CD14-positive monocyte (primary cell): ENCODE results near the gene SLC22A23. TPM values are rescaled to one million over a fixed set of nuclear protein-coding genes. Genes with fewer than 3 reads are reported as not detected.

Source experiments
- DNase-seq, 3 donors: peaks; one replicate each; pipeline ENCODE4 v3.0.0-alpha.2; 2011 to 2022
- H2AFZ ChIP-seq: 2 replicates; pipeline ENCODE4 v1.6.0; 2012; ENCODE audit warnings: mild to moderate bottlenecking, low read depth, low read length, inconsistent platforms; ENCODE audit not compliant: insufficient read depth, poor library complexity, severe bottlenecking
- H3K27ac ChIP-seq, 2 donors: 1 replicate in 1 of 2; 2 replicates in 1 of 2; pipeline ENCODE4 v1.5.1; 2012 to 2013; ENCODE audit warnings: low read length in 2 of 2, control low read depth in 1 of 2, inconsistent platforms in 1 of 2, low read depth in 1 of 2, mild to moderate bottlenecking in 1 of 2
- H3K27me3 ChIP-seq, 2 donors: one replicate each; pipeline versions ENCODE4 v1.6.0 to v1.6.1; 2011 to 2013; ENCODE audit warnings: low read length in 2 of 2; ENCODE audit not compliant: control insufficient read depth in 2 of 2, insufficient read depth in 2 of 2
- H3K36me3 ChIP-seq, 2 donors: replicated peaks in 1 of 2; 1 replicate in 1 of 2; 2 replicates in 1 of 2; pipeline versions ENCODE4 v1.5.1 to v1.6.1; 2012 to 2013; ENCODE audit warnings: low read length in 2 of 2, control low read depth in 1 of 2, inconsistent platforms in 1 of 2, mild to moderate bottlenecking in 1 of 2; ENCODE audit not compliant: insufficient read depth in 2 of 2, control insufficient read depth in 1 of 2
- H3K4me1 ChIP-seq, 2 donors: 1 replicate in 1 of 2; 2 replicates in 1 of 2; pipeline versions ENCODE4 v1.5.1 to v1.6.1; 2012 to 2013; ENCODE audit warnings: low read length in 2 of 2, control low read depth in 1 of 2, inconsistent platforms in 1 of 2, mild to moderate bottlenecking in 1 of 2, moderate library complexity in 1 of 2; ENCODE audit not compliant: insufficient read depth in 2 of 2, control insufficient read depth in 1 of 2
- H3K4me2 ChIP-seq: replicated peaks from 2 replicates; pipeline ENCODE3; 2012; ENCODE audit warnings: low read length, moderate library complexity, mild to moderate bottlenecking; ENCODE audit not compliant: poor library complexity, severe bottlenecking; ENCODE audit errors: extremely low read depth
- H3K4me3 ChIP-seq, 3 experiments: fragments of 200-600 bp in 1 of 3; sonication (generic) in 1 of 3; replicated peaks in 1 of 3; 1 replicate in 2 of 3; 2 replicates in 1 of 3; pipeline ENCODE4 v1.5.1; 2011 to 2013; ENCODE audit warnings: low read length in 3 of 3, mild to moderate bottlenecking in 3 of 3, control low read depth in 2 of 3, low read depth in 2 of 3, inconsistent platforms in 1 of 3, moderate library complexity in 1 of 3
- H3K79me2 ChIP-seq: 2 replicates; pipeline ENCODE4 v1.6.0; 2012; ENCODE audit warnings: mild to moderate bottlenecking, control low read depth, inconsistent platforms, low read length, moderate library complexity; ENCODE audit not compliant: insufficient read depth
- H3K9ac ChIP-seq: 2 replicates; pipeline ENCODE4 v1.6.0; 2017; ENCODE audit warnings: low read length, mild to moderate bottlenecking; ENCODE audit not compliant: insufficient read depth, poor library complexity, severe bottlenecking
- H3K9me3 ChIP-seq, 2 donors: replicated peaks in 1 of 2; 1 replicate in 1 of 2; 2 replicates in 1 of 2; pipeline versions ENCODE4 v1.5.1 to v1.6.1; 2012 to 2013; ENCODE audit warnings: low read length in 2 of 2, control low read depth in 1 of 2; ENCODE audit not compliant: control insufficient read depth in 1 of 2, insufficient read depth in 1 of 2
- H4K20me1 ChIP-seq: 2 replicates; pipeline ENCODE4 v1.6.0; 2012; ENCODE audit warnings: mild to moderate bottlenecking, low read length, control low read depth, moderate library complexity; ENCODE audit not compliant: insufficient read depth
- H3K27ac Mint-ChIP-seq, 7 donors: one replicate each; pipeline ENCODE4 v1.8.0; 2020; ENCODE audit warnings: mild to moderate bottlenecking in 7 of 7, mixed read lengths in 7 of 7, moderate library complexity in 6 of 7, inconsistent platforms in 2 of 7
- H3K27me3 Mint-ChIP-seq, 3 donors: one replicate each; pipeline ENCODE4 v1.8.0; 2021 to 2022; ENCODE audit warnings: low read depth in 3 of 3, mild to moderate bottlenecking in 3 of 3, mixed read lengths in 3 of 3, moderate library complexity in 3 of 3, inconsistent platforms in 1 of 3
- H3K36me3 Mint-ChIP-seq, 2 donors: one replicate each; pipeline ENCODE4 v1.8.0; 2020; ENCODE audit warnings: mixed read lengths in 2 of 2, inconsistent platforms in 1 of 2, mild to moderate bottlenecking in 1 of 2
- H3K4me1 Mint-ChIP-seq: one replicate; pipeline ENCODE4 v1.8.0; 2020; ENCODE audit warnings: mild to moderate bottlenecking, mixed read lengths
- H3K4me3 Mint-ChIP-seq, 2 donors: one replicate each; pipeline ENCODE4 v1.8.0; 2020; ENCODE audit warnings: mild to moderate bottlenecking in 2 of 2, mixed read lengths in 2 of 2, moderate library complexity in 1 of 2
- H3K9me3 Mint-ChIP-seq, 7 donors: one replicate each; pipeline ENCODE4 v1.8.0; 2020 to 2022; ENCODE audit warnings: mixed read lengths in 7 of 7, mild to moderate bottlenecking in 6 of 7, moderate library complexity in 6 of 7, inconsistent platforms in 2 of 7
- WGBS: methylation state at CpG from one replicate; pipeline ENCODE4 v1.1.5; 2013; ENCODE audit warnings: missing lambda C conversion rate; ENCODE audit not compliant: insufficient coverage; 5-methylcytosine and 5-hydroxymethylcytosine counted together
- intact Hi-C, 2 donors: fragments of 100-400 bp; cut with micrococcal nuclease; formaldehyde crosslinking; loops; one replicate each; pipeline versions ENCODE4 v1.15.0 to v1.15.1; 2023
- polyA plus RNA-seq, 3 donors: library from polyadenylated mRNA; depleted of rRNA in 1 of 3; unstranded in 2 of 3; stranded (reverse) in 1 of 3; fragments of 300-500 nt in 2 of 3; fragments of >200 nt in 1 of 3; fragmentation: Illumina TruSeq in 2 of 3; gene quantifications; 1 replicate in 2 of 3; 2 replicates in 1 of 3; pipeline ENCODE4 v1.2.3, GENCODE V29; 2012 to 2021
- TF ChIP-seq, protein P1 (sequence below): fragments of 200-600 bp; IDR thresholded peaks from one replicate; pipeline ENCODE4 v1.8.0; 2022; ENCODE audit warnings: antibody characterized with exemption, mild to moderate bottlenecking

Gene SLC22A23
- polyA plus RNA-seq, 3 donors: 0.08 TPM; not detected in 2

DNA sequence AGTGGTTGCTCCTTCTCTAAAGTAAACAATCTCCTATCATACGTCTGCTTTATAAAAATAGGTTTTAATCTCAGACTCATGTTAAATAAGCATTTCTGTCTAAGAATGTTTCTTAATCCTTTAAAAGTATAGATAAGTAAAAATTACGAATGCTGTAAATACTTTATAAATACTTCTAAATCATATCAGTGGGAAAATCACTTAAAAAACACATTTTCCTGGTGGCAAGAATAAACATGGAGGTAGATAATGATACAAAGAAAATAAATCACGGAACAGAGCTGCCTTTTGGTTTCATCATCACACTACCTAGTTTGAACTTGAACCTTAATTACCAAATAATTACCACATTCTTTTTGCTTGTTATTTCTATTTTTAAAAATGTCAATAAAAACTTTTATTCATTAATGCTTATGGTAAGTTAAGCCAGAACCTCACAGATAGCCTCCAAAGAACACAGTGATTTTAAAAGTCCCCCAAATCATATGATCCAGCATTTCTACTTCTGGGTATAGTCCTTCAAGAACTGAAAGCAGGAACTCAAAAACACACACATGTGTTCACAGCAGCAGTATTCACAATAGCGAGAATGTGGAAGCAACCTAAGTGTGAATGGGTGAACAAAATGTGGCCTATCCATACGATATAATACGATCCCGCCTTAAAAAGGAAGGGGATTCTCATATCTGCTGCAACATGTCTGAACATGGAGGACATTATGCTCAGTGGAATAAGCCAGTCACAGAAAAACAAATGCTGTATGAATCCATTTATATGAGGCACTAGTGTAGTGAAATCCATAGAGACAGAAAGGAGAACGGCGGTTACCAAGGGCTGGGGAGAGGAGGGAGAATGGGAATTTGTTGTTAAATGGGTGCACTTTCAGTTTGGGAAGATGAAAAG, 72.4 kb downstream of the SLC22A23 start:
- Histone ChIP-seq H3K27ac (no peak overlapping the region), H3K36me3 (no peaks in the 10 kb centered on the region), H3K4me2 (no peak overlapping the region), H3K9ac (no peak overlapping the region), H3K4me3 (no peak overlapping the region), H4K20me1 (no peaks in the 10 kb centered on the region), H3K9me3 (no peaks in the 10 kb centered on the region), H3K79me2 (no peaks in the 10 kb centered on the region), H2AFZ (no peak overlapping the region), H3K4me1 (no peaks in the 10 kb centered on the region), H3K27me3 (no peaks in the 10 kb centered on the region)
- no peak for DNase-seq
- intact Hi-C loops: no loop called here
- no peaks in the 10 kb centered on the region for H3K9me3 Mint-ChIP-seq
- H3K4me1 Mint-ChIP-seq: peaks cover 6% of the 10 kb centered on the region
- peaks cover 2 to 11% (median 4%) of the 10 kb centered on the region in 3 donors for H3K27me3 Mint-ChIP-seq
- TF ChIP-seq, protein P1, sequence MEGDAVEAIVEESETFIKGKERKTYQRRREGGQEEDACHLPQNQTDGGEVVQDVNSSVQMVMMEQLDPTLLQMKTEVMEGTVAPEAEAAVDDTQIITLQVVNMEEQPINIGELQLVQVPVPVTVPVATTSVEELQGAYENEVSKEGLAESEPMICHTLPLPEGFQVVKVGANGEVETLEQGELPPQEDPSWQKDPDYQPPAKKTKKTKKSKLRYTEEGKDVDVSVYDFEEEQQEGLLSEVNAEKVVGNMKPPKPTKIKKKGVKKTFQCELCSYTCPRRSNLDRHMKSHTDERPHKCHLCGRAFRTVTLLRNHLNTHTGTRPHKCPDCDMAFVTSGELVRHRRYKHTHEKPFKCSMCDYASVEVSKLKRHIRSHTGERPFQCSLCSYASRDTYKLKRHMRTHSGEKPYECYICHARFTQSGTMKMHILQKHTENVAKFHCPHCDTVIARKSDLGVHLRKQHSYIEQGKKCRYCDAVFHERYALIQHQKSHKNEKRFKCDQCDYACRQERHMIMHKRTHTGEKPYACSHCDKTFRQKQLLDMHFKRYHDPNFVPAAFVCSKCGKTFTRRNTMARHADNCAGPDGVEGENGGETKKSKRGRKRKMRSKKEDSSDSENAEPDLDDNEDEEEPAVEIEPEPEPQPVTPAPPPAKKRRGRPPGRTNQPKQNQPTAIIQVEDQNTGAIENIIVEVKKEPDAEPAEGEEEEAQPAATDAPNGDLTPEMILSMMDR: no peak
- WGBS: 100% methylated on average over 3 of the region's 9 CpGs
- H3K36me3 Mint-ChIP-seq: no peaks in the 10 kb centered on the region
- no peak overlapping the region for H3K4me3 Mint-ChIP-seq
- no peak overlapping the region for H3K27ac Mint-ChIP-seq

DNA sequence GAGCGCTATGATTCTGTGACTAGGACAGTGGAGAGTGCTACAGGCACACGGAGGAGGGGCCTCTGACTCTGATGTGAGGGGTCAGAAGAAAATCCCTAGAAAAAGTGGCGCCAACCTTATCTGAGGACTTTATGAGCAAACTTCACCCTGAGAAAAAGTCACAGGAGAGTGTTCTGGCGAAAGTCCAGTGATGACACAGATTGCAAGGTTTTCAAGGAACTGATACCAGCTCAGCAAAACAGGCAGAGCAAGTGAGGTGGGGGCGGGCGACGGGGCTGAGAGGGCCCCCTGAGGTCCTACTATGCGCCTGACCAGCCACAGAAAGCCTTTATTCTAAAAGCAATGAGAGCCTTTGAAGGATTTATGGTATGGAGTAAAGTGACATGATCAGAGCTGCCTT, 73.3 kb downstream of the SLC22A23 start:
- H3K9me3 ChIP-seq: no peaks in the 10 kb centered on the region

More for the DNA sequence above, 73.3 kb downstream of the SLC22A23 start:
- H3K27me3 ChIP-seq: no peaks in the 10 kb centered on the region
- H3K4me1 ChIP-seq: no peaks in the 10 kb centered on the region
- no peak overlapping the region for H3K27ac ChIP-seq
- H4K20me1 ChIP-seq: no peaks in the 10 kb centered on the region
- Mint-ChIP-seq H3K9me3 (peaks cover 0 to 3% (median 0%) of the 10 kb centered on the region in 7 donors), H3K36me3 (no peaks in the 10 kb centered on the region), H3K27ac (peak overlapping the region in 1 of 7 donors; percentile 26), H3K4me1 (peaks cover 3% of the 10 kb centered on the region), H3K4me3 (no peak overlapping the region), H3K27me3 (peaks cover 2 to 10% (median 4%) of the 10 kb centered on the region in 3 donors)
- H3K79me2 ChIP-seq: no peaks in the 10 kb centered on the region
- peak in 1 of 3 donors; percentile 26 for DNase-seq
- H3K4me2 ChIP-seq: no peak overlapping the region
- intact Hi-C loops: no loop called here
- H3K4me3 ChIP-seq: no peak overlapping the region
- no peak overlapping the region for H3K9ac ChIP-seq
- H2AFZ ChIP-seq: no peak overlapping the region
- no peaks in the 10 kb centered on the region for H3K36me3 ChIP-seq
- WGBS: 55% methylated on average over 6 of the region's 8 CpGs
- TF ChIP-seq, protein P1: no peak
